OCI-LY7 (cell line): Measurements from ENCODE around the gene GSG1L.

Experiments
- CTCF ChIP-seq: fragments of 200-600 bp; sonication (generic); conservative IDR thresholded peaks from 2 replicates; pipeline ENCODE4 v1.5.1; 2014; ENCODE audit warnings: mild to moderate bottlenecking, antibody characterized with exemption, low read length, moderate library complexity, mixed read lengths
- EZH2phosphoT487 ChIP-seq: fragments of 200-600 bp; sonication (generic); IDR thresholded peaks from 2 replicates; pipeline ENCODE4 v1.6.1; 2018; ENCODE audit warnings: low read depth, borderline replicate concordance, mild to moderate bottlenecking, mixed run types, antibody characterized with exemption, low read length, moderate library complexity, mixed read lengths

DNA sequence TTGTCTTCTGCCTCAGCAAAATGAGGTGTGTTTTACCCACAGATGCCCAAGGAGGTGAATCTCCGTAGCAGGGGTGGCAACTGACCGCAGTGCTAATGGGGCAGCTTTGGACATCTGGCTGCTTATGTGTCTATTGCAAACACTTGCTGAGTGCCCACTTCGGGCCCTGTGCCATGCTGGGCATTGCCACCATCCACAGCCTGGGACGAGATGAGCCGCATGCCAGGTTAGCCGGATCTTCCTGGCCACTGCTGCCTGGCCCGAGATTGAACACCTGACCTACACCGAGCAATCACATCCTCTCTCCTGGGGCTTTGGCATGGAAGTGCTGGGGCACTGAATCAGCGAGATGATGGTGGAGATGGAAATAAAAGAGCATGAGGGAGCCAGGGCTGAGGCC is 238.7 kb downstream of the GSG1L start:
- no peak for TF ChIP-seq CTCF
- no peak for TF ChIP-seq EZH2phosphoT487
